ENCODE results near the gene SGSM1.

SGSM1 gene

GRCh38 chr22:24831687-24832086, 25.7 kb downstream of the SGSM1 start:
- no peaks in the 10 kb centered on the region for H4K20me1 ChIP-seq (ENCODE audit: insufficient read depth, low read length, poor library complexity, severe bottlenecking)
- H3K4me3 ChIP-seq (ENCODE audit: low read length, poor library complexity, severe bottlenecking): no peak overlapping the region
- no peak overlapping the region for H3K4me2 ChIP-seq (ENCODE audit: low read depth, low read length, poor library complexity, severe bottlenecking)
- H3K9me2 ChIP-seq (replicated peaks; ENCODE audit: low read depth, low read length): no peaks in the 10 kb centered on the region
- no peaks in the 10 kb centered on the region for H3K4me1 ChIP-seq (ENCODE audit: insufficient read depth, low read length, poor library complexity, severe bottlenecking)
- no peaks in the 10 kb centered on the region for H3K9me3 ChIP-seq (ENCODE audit: insufficient read depth, low read depth, low read length)
- H2AFZ ChIP-seq (ENCODE audit: low read length): no peak overlapping the region
- H3K36me3 ChIP-seq (ENCODE audit: insufficient read depth, low read length): no peaks in the 10 kb centered on the region
- H3F3A ChIP-seq (ENCODE audit: low read depth): no peaks in the 10 kb centered on the region
- H3K79me2 ChIP-seq (ENCODE audit: insufficient read depth, low read length): no peaks in the 10 kb centered on the region
- TF ChIP-seq CTCF (conservative IDR thresholded peaks at IDR 0.05; ENCODE audit: low read length) (no peak), EZH2phosphoT487 (IDR thresholded peaks at IDR 0.05; ENCODE audit: borderline replicate concordance) (no peak)
- H3K27me3 ChIP-seq (ENCODE audit: insufficient read depth, low read length, poor library complexity, severe bottlenecking): no peaks in the 10 kb centered on the region
- no peak overlapping the region for H3K9ac ChIP-seq (ENCODE audit: low read depth, low read length, poor library complexity, severe bottlenecking)

- H3K4me3 ChIP-seq (ENCODE audit: low read length, poor library complexity, severe bottlenecking): no peak overlapping the region
- H2AFZ ChIP-seq (ENCODE audit: low read length): no peak overlapping the region
- no peaks in the 10 kb centered on the region for H3K36me3 ChIP-seq (ENCODE audit: insufficient read depth, low read length)
- no peak overlapping the region for H3K9ac ChIP-seq (ENCODE audit: low read depth, low read length, poor library complexity, severe bottlenecking)
- H4K20me1 ChIP-seq (ENCODE audit: insufficient read depth, low read length, poor library complexity, severe bottlenecking): no peaks in the 10 kb centered on the region
- H3K27me3 ChIP-seq (ENCODE audit: insufficient read depth, low read length, poor library complexity, severe bottlenecking): no peaks in the 10 kb centered on the region
- no peaks in the 10 kb centered on the region for H3K9me2 ChIP-seq (replicated peaks; ENCODE audit: low read depth, low read length)
- TF ChIP-seq CTCF (conservative IDR thresholded peaks at IDR 0.05; ENCODE audit: low read length) (no peak), EZH2phosphoT487 (IDR thresholded peaks at IDR 0.05; ENCODE audit: borderline replicate concordance) (no peak)
- H3F3A ChIP-seq (ENCODE audit: low read depth): no peaks in the 10 kb centered on the region
- H3K9me3 ChIP-seq (ENCODE audit: insufficient read depth, low read depth, low read length): no peaks in the 10 kb centered on the region
- no peaks in the 10 kb centered on the region for H3K4me1 ChIP-seq (ENCODE audit: insufficient read depth, low read length, poor library complexity, severe bottlenecking)
- no peak overlapping the region for H3K4me2 ChIP-seq (ENCODE audit: low read depth, low read length, poor library complexity, severe bottlenecking)
- H3K79me2 ChIP-seq (ENCODE audit: insufficient read depth, low read length): no peaks in the 10 kb centered on the region
Observed at GRCh38 chr22:24833881-24834495, 28.0 kb downstream of the SGSM1 start.

GRCh38 chr22:24834845-24835570, 29.0 kb downstream of the SGSM1 start:
- Histone ChIP-seq H3K4me1 (ENCODE audit: insufficient read depth, low read length, poor library complexity, severe bottlenecking) (no peaks in the 10 kb centered on the region), H3K9me2 (replicated peaks; ENCODE audit: low read depth, low read length) (no peaks in the 10 kb centered on the region), H3K4me3 (ENCODE audit: low read length, poor library complexity, severe bottlenecking) (no peak overlapping the region), H4K20me1 (ENCODE audit: insufficient read depth, low read length, poor library complexity, severe bottlenecking) (no peaks in the 10 kb centered on the region), H3K36me3 (ENCODE audit: insufficient read depth, low read length) (no peaks in the 10 kb centered on the region), H3K4me2 (ENCODE audit: low read depth, low read length, poor library complexity, severe bottlenecking) (no peak overlapping the region), H3K9ac (ENCODE audit: low read depth, low read length, poor library complexity, severe bottlenecking) (no peak overlapping the region), H3K79me2 (ENCODE audit: insufficient read depth, low read length) (no peaks in the 10 kb centered on the region), H3F3A (ENCODE audit: low read depth) (no peaks in the 10 kb centered on the region), H3K27me3 (ENCODE audit: insufficient read depth, low read length, poor library complexity, severe bottlenecking) (no peaks in the 10 kb centered on the region), H2AFZ (ENCODE audit: low read length) (no peak overlapping the region), H3K9me3 (ENCODE audit: insufficient read depth, low read depth, low read length) (no peaks in the 10 kb centered on the region)
- TF ChIP-seq EZH2phosphoT487 (IDR thresholded peaks at IDR 0.05; ENCODE audit: borderline replicate concordance) (no peak), CTCF (conservative IDR thresholded peaks at IDR 0.05; ENCODE audit: low read length) (peak; percentile 52; the same call in 1 of the 2 replicates)
